ENCODE measurements around the gene NREP.
"Not testable (repeated sequence)": the region's sequence is repeated elsewhere in the genome, so short reads cannot be mapped to it uniquely, and the experiment has no call there.

Gene NREP

DNA sequence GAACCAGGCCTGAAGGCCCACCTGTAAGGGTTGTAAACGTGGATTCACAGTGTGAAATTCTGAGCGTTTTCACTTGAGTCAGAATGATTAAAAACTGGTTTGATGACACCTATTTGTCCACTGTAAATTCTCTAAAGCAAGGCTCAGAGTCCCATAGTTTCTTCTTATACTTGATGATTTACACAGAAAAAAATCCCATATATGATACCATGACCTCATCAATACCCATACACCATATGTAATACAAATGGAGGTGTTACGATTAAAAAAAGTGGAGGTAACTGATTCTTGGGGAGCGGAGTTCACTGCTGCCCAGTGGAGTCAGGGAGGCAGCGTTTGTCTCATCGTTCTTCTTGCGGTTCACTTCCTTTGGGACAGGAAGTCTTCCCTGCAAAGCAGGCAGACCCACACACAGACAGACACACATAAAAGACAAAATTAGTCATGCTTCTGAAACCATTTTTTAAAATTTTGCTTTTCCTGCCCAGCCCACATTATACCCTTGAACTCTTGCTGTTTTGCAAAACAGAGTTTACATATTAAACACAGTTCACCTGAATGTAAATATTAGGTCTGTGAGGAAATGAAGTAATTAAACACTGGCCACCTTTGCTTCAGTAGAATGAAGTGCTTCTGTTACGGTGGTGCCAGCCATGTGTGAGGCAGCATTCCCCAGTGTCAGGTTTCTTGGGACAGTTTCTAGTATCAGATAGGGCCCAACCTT lies 26.2 kb downstream of the NREP start:
- DNase-seq (ENCODE audit: low read depth): no peak
- in situ Hi-C loops (cut with HindIII; ENCODE audit: low sequenced_read_pairs): no loop called here
- no peak for TF ChIP-seq CTCF (IDR thresholded peaks at IDR 0.05; ENCODE audit: low read depth, low read length, missing control alignments)
- H3K4me3 ChIP-seq (ENCODE audit: low read depth, low read length): no peak overlapping the region

- in situ Hi-C loops (cut with HindIII; ENCODE audit: low sequenced_read_pairs): no loop called here
- no peak overlapping the region for H3K4me3 ChIP-seq (ENCODE audit: low read depth, low read length)
- DNase-seq (ENCODE audit: low read depth): no peak
- TF ChIP-seq CTCF (IDR thresholded peaks at IDR 0.05; ENCODE audit: low read depth, low read length, missing control alignments): no peak
Measured at GRCh38 chr5:111728941-111729340, 28.1 kb downstream of the NREP start.

- H3K4me3 ChIP-seq (ENCODE audit: low read depth, low read length): no peak overlapping the region
- in situ Hi-C loops (cut with HindIII; ENCODE audit: low sequenced_read_pairs): no loop called here
Measured at GRCh38 chr5:111726986-111727385, 30.0 kb downstream of the NREP start.

GRCh38 chr5:111722140-111722539 lies 34.9 kb downstream of the NREP start:
- no peak overlapping the region for H3K4me3 ChIP-seq (ENCODE audit: low read depth, low read length)
- TF ChIP-seq CTCF (IDR thresholded peaks at IDR 0.05; ENCODE audit: low read depth, low read length, missing control alignments): no peak
- no peak for DNase-seq (ENCODE audit: low read depth)
- in situ Hi-C loops (cut with HindIII; ENCODE audit: low sequenced_read_pairs): no loop called here

More at GRCh38 chr5:111726986-111727385, 30.0 kb downstream of the NREP start:
- TF ChIP-seq CTCF (IDR thresholded peaks at IDR 0.05; ENCODE audit: low read depth, low read length, missing control alignments): no peak
- DNase-seq (ENCODE audit: low read depth): no peak

GRCh38 chr5:111720333-111720890 lies 36.6 kb downstream of the NREP start:
- in situ Hi-C loops (cut with HindIII; ENCODE audit: low sequenced_read_pairs): no loop called here
- no peak for TF ChIP-seq CTCF (IDR thresholded peaks at IDR 0.05; ENCODE audit: low read depth, low read length, missing control alignments)
- H3K4me3 ChIP-seq (ENCODE audit: low read depth, low read length): no peak overlapping the region
- no peak for DNase-seq (ENCODE audit: low read depth)

- TF ChIP-seq CTCF (IDR thresholded peaks at IDR 0.05; ENCODE audit: low read depth, low read length, missing control alignments): no peak
- H3K4me3 ChIP-seq (ENCODE audit: low read depth, low read length): no peak overlapping the region
- DNase-seq (ENCODE audit: low read depth): no peak
- in situ Hi-C loops (cut with HindIII; ENCODE audit: low sequenced_read_pairs): no loop called here
Measured at GRCh38 chr5:111719773-111720172, 37.2 kb downstream of the NREP start.

GRCh38 chr5:111716789-111717188 lies 40.2 kb downstream of the NREP start:
- in situ Hi-C loops (cut with HindIII; ENCODE audit: low sequenced_read_pairs); H3K4me3 ChIP-seq (ENCODE audit: low read depth, low read length); DNase-seq (ENCODE audit: low read depth): not testable (repeated sequence)
